HAP-1 (cell line): ENCODE data around the gene ACVR1C.
A peak's percentile ranks its signal among the peaks of the same experiment; 100 is the strongest.

Source experiments
- DNase-seq, 2 experiments: peaks; one replicate each; pipeline ENCODE4 v3.0.0-alpha.2; 2016 to 2020; ENCODE audit warnings: low spot score in 2 of 2
- H3K27me3 ChIP-seq: fragments of 250-450 bp; sonication (Bioruptor Pico); 2 replicates; pipeline ENCODE4 v1.5.1; 2020; ENCODE audit warnings: low read depth, mild to moderate bottlenecking, moderate library complexity
- H3K36me3 ChIP-seq: fragments of 250-450 bp; sonication (Bioruptor Pico); replicated peaks from 2 replicates; pipeline ENCODE4 v1.5.1; 2020; ENCODE audit warnings: mild to moderate bottlenecking
- H3K4me1 ChIP-seq: fragments of 250-450 bp; sonication (Bioruptor Pico); 2 replicates; pipeline ENCODE4 v1.5.1; 2020; ENCODE audit warnings: mild to moderate bottlenecking
- H3K4me3 ChIP-seq: fragments of 250-450 bp; sonication (Bioruptor Pico); 2 replicates; pipeline ENCODE4 v1.5.1; 2020; ENCODE audit warnings: mild to moderate bottlenecking, moderate library complexity
- H3K9me3 ChIP-seq: fragments of 250-450 bp; sonication (Bioruptor Pico); 2 replicates; pipeline ENCODE4 v1.5.1; 2020; ENCODE audit warnings: mild to moderate bottlenecking, moderate library complexity
- in situ Hi-C: fragments of 300-500 bp; cut with MboI; formaldehyde crosslinking; loops from 3 replicates; pipeline ENCODE4 v1.14.3; 2020; ENCODE audit warnings: low sequenced_read_pairs, inconsistent platforms, mixed read lengths

Gene ACVR1C

GRCh38 chr2:157628477-157629415 lies at the start of gene ACVR1C:
TSS of gene ACVR1C (minus strand) at chr2:157628864. CDS start at chr2:157628644, 220 bp downstream.
- no peaks in the 10 kb centered on the region for H3K4me1 ChIP-seq
- no peaks in the 10 kb centered on the region for H3K36me3 ChIP-seq
- in situ Hi-C loops: no loop called here
- DNase-seq: peak; percentile 46 to 82
- H3K27me3 ChIP-seq: peaks cover 13% of the 10 kb centered on the region
- no peaks in the 10 kb centered on the region for H3K9me3 ChIP-seq
- peak within 1 kb of the TSS; percentile 32 for H3K4me3 ChIP-seq

DNA sequence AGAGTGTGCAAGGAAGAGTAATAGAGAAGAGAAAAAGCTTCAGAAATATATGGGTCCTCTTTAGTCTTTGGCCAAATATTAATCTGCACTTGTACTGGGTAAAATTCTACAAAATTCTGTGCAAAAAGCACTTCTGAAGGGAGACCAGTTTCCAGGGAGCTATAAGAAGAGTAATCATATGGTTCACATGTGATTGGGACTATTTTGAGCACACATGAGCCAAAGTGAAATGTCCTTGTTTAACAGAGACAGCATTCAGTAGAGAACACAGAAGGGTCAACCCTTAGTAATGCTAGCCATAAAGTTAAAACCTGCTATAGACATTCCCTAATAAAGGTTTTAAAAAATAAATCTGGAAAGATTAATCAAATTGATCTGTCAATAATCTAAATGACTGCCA lies 49.3 kb upstream of the ACVR1C start:
- in situ Hi-C loops: no loop called here
- Histone ChIP-seq H3K27me3 (no peaks in the 10 kb centered on the region), H3K36me3 (no peaks in the 10 kb centered on the region)

GRCh38 chr2:157672129-157672528 lies 43.5 kb upstream of the ACVR1C start:
- H3K4me3 ChIP-seq: no peak overlapping the region
- no peaks in the 10 kb centered on the region for H3K36me3 ChIP-seq
- in situ Hi-C loops: no loop called here
- DNase-seq: no peak
- H3K4me1 ChIP-seq: no peaks in the 10 kb centered on the region
- H3K27me3 ChIP-seq: no peaks in the 10 kb centered on the region
- no peaks in the 10 kb centered on the region for H3K9me3 ChIP-seq

More for the DNA sequence above, 49.3 kb upstream of the ACVR1C start:
- Histone ChIP-seq H3K4me1 (no peaks in the 10 kb centered on the region), H3K4me3 (no peak overlapping the region), H3K9me3 (no peaks in the 10 kb centered on the region)
- no peak for DNase-seq

GRCh38 chr2:157662401-157662800 lies 33.7 kb upstream of the ACVR1C start:
- Histone ChIP-seq H3K4me1 (no peaks in the 10 kb centered on the region), H3K36me3 (no peaks in the 10 kb centered on the region), H3K27me3 (no peaks in the 10 kb centered on the region), H3K4me3 (no peak overlapping the region), H3K9me3 (no peaks in the 10 kb centered on the region)
- in situ Hi-C loops: no loop called here
- no peak for DNase-seq

- H3K36me3 ChIP-seq: no peaks in the 10 kb centered on the region
- H3K27me3 ChIP-seq: no peaks in the 10 kb centered on the region
- H3K4me3 ChIP-seq: no peak overlapping the region
- in situ Hi-C loops: no loop called here
- no peak for DNase-seq
- no peaks in the 10 kb centered on the region for H3K9me3 ChIP-seq
- H3K4me1 ChIP-seq: no peaks in the 10 kb centered on the region
These were observed 33.1 kb upstream of the ACVR1C start for GRCh38 chr2:157661776-157662175.

- no peaks in the 10 kb centered on the region for H3K36me3 ChIP-seq
- H3K4me3 ChIP-seq: no peak overlapping the region
- H3K4me1 ChIP-seq: no peaks in the 10 kb centered on the region
- DNase-seq: no peak
- no peaks in the 10 kb centered on the region for H3K27me3 ChIP-seq
- no peaks in the 10 kb centered on the region for H3K9me3 ChIP-seq
- in situ Hi-C loops: no loop called here
These were observed 29.2 kb upstream of the ACVR1C start for GRCh38 chr2:157657858-157658257.

DNA sequence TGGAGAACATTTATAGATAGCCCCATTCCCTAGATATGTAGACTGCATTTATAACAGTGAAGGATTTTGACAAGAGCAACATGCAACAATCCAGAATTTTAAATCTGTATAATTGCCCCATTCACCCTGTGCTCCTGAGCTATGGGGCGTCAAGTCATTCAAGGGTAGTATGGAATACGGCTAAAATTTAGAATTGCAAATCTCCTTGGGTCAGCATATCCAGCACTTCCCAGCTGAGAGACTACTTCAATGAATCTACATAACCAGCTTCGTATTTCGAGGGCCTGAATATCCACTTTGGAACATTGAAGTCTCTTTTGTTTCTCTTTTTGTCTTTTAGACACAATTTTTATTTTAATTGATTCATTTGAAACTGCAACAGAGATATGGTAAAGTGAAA lies 28.4 kb upstream of the ACVR1C start:
- no peak for DNase-seq
- in situ Hi-C loops: no loop called here
- no peaks in the 10 kb centered on the region for H3K36me3 ChIP-seq

DNA sequence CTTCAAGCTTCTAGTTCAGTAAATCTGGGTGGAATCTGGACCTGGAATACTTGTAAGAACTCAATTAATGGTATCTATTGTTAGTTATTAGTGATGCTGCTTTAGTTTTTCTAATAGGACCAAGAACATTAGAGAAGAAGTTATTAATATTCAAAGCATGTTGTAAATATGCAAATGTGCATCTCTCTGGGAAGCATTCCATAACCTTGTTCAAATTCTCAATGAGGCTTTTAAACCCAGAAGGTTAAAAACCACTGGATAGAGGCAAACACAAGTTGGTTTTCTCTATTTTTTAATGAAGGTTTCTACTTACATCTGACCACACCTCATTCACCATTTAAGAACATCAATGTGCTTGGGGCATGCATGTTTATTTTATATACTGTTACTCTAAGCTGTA lies 16.1 kb upstream of the ACVR1C start:
- no peaks in the 10 kb centered on the region for H3K27me3 ChIP-seq
- no peaks in the 10 kb centered on the region for H3K36me3 ChIP-seq
- in situ Hi-C loops: no loop called here
- H3K4me1 ChIP-seq: no peaks in the 10 kb centered on the region
- H3K9me3 ChIP-seq: no peaks in the 10 kb centered on the region; the same call in 1 of the 2 replicates
- H3K4me3 ChIP-seq: no peak overlapping the region
- DNase-seq: no peak

More for the DNA sequence above, 28.4 kb upstream of the ACVR1C start:
- Histone ChIP-seq H3K4me3 (no peak overlapping the region), H3K27me3 (no peaks in the 10 kb centered on the region), H3K9me3 (no peaks in the 10 kb centered on the region), H3K4me1 (no peaks in the 10 kb centered on the region)

- no peaks in the 10 kb centered on the region for H3K36me3 ChIP-seq
- no peaks in the 10 kb centered on the region for H3K9me3 ChIP-seq
- in situ Hi-C loops: no loop called here
These were observed 3.2 kb upstream of the ACVR1C start for GRCh38 chr2:157631861-157632260.

DNA sequence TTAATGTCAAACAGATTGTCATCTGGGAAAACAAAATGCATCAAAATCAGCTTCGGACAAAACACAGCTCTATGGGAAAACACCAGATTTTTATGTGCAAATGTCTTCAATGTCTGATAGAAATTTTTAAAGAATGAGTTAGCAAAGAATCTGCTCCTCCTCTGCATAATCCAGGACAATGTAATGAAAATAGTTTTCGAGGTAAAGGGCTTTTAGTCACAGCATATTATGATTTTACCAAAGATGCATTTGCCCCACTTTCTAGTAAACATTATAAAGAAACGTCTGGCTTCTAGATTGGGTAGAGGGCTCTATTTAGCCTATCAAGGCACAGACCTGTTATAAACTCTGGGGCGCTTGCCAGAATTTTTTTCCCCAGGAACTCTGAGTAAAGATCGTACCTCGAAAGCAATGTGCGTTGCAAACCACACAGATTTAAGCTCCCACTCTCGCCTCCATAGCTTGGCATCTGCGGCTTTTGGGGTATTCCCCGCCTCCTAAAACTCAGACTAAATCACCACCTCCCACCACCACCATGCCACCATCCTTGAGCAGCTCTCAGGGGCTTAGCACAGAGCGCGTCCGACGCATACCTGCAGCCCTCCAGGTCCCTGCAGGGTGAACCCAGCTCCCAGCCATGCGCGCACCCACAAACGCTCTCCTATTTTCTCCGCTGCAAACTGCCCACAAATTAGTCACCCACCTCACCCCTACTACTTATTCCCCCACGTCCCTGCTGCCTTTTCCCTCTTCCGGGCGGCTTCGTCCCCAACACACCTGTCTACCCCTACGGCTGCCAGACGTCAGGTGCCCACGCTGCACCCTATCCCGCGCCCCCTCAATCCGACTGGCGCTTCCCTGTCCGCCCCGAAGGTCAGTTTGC lies 829 bp downstream of the ACVR1C start:
- Histone ChIP-seq H3K9me3 (no peaks in the 10 kb centered on the region), H3K4me3 (peak overlapping the region; percentile 32), H3K27me3 (peaks cover 13% of the 10 kb centered on the region), H3K36me3 (no peaks in the 10 kb centered on the region), H3K4me1 (no peaks in the 10 kb centered on the region)
- no peak for DNase-seq
- in situ Hi-C loops: no loop called here

More at GRCh38 chr2:157631861-157632260, 3.2 kb upstream of the ACVR1C start:
- no peak for DNase-seq
- peaks cover 13% of the 10 kb centered on the region for H3K27me3 ChIP-seq
- H3K4me3 ChIP-seq: no peak overlapping the region
- no peaks in the 10 kb centered on the region for H3K4me1 ChIP-seq

DNA sequence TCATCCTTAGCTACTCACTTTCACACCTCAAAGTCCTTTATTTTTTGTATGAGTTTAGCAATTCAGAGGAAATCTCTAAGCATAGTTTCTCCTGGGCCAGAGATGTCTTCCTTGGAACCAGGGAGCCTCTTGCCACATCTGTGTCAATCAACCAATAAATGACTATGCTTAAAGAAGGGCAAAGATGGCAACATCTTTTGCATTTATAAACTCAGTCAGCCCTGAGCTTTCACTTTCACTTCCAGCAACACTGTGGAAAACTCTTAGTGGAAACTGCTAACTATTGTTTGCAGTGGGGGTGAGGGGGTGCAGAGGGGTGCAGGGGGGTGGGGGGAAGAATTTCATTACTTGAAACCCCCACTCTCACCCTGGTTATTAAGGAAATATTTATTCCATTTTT lies 3.4 kb downstream of the ACVR1C start:
- peaks cover 13% of the 10 kb centered on the region for H3K27me3 ChIP-seq
- no peaks in the 10 kb centered on the region for H3K9me3 ChIP-seq
- no peaks in the 10 kb centered on the region for H3K4me1 ChIP-seq
- H3K36me3 ChIP-seq: no peaks in the 10 kb centered on the region
- no peak overlapping the region for H3K4me3 ChIP-seq
- DNase-seq: no peak
- in situ Hi-C loops: no loop called here

DNA sequence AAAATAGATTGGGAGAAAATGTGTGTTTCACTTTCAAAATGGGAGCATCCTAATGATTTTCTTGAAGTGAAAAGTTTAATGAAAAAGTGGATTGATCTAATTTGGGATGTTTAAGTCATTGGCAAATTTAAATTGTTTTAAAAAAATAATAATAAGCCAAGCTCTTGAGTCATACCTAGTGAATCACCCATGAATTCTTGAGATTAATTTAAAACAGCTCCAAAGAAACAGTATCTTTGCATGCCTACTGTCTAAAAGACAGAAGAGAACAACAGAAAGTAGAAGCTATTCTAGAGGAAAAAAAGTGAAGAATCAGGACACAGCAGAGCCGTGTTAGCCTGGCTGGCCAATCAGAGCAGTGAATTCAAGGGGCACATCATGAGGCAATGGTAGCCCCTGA lies 7.7 kb downstream of the ACVR1C start:
- DNase-seq: no peak
- no peaks in the 10 kb centered on the region for H3K4me1 ChIP-seq
- no peak overlapping the region for H3K4me3 ChIP-seq
- H3K36me3 ChIP-seq: no peaks in the 10 kb centered on the region
- H3K27me3 ChIP-seq: peaks cover 7% of the 10 kb centered on the region; the same call in 1 of the 2 replicates
- H3K9me3 ChIP-seq: no peaks in the 10 kb centered on the region
- in situ Hi-C loops: no loop called here

DNA sequence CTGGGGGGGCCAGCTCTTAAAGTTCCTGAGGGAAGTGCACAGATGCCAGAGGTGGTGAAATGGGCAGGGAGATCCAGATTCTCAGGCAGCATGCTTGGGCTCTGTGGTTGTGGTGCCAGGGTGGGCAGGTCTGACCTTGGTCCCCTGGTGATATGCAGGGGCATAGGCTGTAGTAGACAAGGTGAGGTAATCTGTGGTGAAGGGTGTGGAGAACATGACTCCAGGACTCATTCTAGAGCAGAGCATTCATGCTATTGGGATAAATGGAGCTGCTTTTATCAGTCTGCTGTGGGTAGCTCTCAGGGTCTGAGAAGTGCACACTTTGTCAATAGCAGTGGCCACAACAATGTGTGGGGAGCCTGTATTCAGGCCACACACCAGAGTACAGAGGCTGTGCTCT lies 16.9 kb downstream of the ACVR1C start:
- in situ Hi-C loops: no loop called here
- Histone ChIP-seq H3K4me1 (no peaks in the 10 kb centered on the region), H3K27me3 (no peaks in the 10 kb centered on the region; the same call in 1 of the 2 replicates), H3K9me3 (no peaks in the 10 kb centered on the region), H3K36me3 (no peaks in the 10 kb centered on the region), H3K4me3 (no peak overlapping the region)
- DNase-seq: no peak

DNA sequence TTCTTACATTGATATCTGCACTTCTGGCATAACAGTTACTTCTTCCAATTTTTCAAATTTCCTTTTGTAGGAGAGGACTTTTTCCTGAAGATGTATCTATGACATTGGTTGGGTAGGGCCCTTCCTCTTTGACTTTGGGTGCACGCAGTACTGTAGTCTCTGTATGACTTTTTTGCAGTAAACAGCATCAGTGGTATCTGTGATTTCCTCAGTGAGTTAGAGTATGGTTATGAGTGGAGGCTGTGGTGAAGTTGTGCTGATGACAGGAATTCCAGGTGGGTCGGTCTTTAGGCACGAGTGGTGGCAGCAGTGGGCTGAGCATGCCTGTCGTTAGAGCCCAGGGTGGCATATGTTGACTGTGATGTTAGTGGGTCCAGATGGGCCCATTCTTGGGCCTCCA lies 17.6 kb downstream of the ACVR1C start:
- no peaks in the 10 kb centered on the region for H3K36me3 ChIP-seq
- H3K9me3 ChIP-seq: no peaks in the 10 kb centered on the region
- H3K4me1 ChIP-seq: no peaks in the 10 kb centered on the region
- DNase-seq: no peak
- H3K27me3 ChIP-seq: no peaks in the 10 kb centered on the region; the same call in 1 of the 2 replicates
- no peak overlapping the region for H3K4me3 ChIP-seq
- in situ Hi-C loops: no loop called here
